ENCODE measurements around the gene CAAP1. TPM values are rescaled to one million over a fixed set of nuclear protein-coding genes. Genes with fewer than 3 reads are reported as not detected.

CAAP1 gene
- total and polyA plus RNA-seq, 2 of the 13 experiments (the other 11 are each of a cell fraction or from before 2014, with no cell fraction given), result 10.9 to 40.2 TPM

DNA sequence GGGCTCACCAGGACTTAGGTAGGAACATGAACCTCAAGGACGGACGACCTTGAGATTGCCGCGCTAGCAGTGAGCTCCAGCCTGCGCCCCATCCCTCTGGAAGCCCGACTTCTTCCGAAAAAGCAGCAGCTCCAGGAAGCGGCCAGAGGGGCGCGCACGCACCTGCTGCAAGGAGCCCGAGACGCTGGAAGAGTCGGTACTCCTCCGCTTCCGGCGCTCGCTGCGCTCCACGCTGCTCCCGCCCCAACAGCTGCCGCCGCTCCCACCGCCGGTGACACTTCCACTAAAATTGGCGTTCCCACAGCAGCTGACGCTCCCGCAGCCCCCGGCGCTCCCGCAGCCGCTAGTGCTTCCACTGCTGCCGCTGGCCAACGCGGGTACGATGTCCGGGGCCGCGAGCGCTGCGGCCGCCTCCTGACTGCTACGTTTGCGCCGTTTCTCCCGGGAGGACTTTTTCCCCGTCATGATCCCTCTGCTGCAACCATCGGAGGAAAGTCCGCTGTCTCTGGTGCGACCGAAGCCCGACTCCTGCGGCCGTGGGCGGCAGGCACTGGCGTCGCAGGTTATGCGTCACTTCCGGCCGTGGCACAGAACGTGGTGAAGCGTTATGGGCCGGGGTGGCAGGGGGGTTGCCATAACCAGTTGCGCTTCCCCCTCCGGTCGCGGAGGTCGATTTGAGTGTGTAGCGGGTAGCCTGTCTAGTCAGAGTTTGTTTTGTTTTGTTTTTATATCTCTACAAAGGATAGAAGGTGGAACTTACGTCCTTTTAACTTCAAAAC, at the start of gene CAAP1 (continued):
- TF ChIP-seq, protein P1, sequence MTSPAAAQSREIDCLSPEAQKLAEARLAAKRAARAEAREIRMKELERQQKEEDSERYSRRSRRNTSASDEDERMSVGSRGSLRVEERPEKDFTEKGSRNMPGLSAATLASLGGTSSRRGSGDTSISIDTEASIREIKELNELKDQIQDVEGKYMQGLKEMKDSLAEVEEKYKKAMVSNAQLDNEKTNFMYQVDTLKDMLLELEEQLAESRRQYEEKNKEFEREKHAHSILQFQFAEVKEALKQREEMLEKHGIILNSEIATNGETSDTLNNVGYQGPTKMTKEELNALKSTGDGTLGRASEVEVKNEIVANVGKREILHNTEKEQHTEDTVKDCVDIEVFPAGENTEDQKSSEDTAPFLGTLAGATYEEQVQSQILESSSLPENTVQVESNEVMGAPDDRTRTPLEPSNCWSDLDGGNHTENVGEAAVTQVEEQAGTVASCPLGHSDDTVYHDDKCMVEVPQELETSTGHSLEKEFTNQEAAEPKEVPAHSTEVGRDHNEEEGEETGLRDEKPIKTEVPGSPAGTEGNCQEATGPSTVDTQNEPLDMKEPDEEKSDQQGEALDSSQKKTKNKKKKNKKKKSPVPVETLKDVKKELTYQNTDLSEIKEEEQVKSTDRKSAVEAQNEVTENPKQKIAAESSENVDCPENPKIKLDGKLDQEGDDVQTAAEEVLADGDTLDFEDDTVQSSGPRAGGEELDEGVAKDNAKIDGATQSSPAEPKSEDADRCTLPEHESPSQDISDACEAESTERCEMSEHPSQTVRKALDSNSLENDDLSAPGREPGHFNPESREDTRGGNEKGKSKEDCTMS (CRISPR knock-in tag; conservative IDR thresholded peaks at IDR 0.05), result no peak
- TF ChIP-seq, protein P2, sequence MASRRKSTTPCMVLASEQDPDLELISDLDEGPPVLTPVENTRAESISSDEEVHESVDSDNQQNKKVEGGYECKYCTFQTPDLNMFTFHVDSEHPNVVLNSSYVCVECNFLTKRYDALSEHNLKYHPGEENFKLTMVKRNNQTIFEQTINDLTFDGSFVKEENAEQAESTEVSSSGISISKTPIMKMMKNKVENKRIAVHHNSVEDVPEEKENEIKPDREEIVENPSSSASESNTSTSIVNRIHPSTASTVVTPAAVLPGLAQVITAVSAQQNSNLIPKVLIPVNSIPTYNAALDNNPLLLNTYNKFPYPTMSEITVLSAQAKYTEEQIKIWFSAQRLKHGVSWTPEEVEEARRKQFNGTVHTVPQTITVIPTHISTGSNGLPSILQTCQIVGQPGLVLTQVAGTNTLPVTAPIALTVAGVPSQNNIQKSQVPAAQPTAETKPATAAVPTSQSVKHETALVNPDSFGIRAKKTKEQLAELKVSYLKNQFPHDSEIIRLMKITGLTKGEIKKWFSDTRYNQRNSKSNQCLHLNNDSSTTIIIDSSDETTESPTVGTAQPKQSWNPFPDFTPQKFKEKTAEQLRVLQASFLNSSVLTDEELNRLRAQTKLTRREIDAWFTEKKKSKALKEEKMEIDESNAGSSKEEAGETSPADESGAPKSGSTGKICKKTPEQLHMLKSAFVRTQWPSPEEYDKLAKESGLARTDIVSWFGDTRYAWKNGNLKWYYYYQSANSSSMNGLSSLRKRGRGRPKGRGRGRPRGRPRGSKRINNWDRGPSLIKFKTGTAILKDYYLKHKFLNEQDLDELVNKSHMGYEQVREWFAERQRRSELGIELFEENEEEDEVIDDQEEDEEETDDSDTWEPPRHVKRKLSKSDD (CRISPR knock-in tag; IDR thresholded peaks at IDR 0.05; ENCODE audit: low read depth), result peak; percentile 72
- TF ChIP-seq FOSL2 (CRISPR knock-in tag; IDR thresholded peaks at IDR 0.05) (peak; percentile 71), ARNT2 (CRISPR knock-in tag; IDR thresholded peaks at IDR 0.05; ENCODE audit: low read depth) (peak; percentile 44; the same call in 1 of the 2 replicates), ZFX (CRISPR knock-in tag; IDR thresholded peaks at IDR 0.05; ENCODE audit: low read depth) (peak; percentile 87), SRF (IDR thresholded peaks at IDR 0.05; ENCODE audit: low read depth, low read length) (no peak), RFXANK (CRISPR knock-in tag; IDR thresholded peaks at IDR 0.05) (peak; percentile 74; the same call in 1 of the 2 replicates), ISX (CRISPR knock-in tag; conservative IDR thresholded peaks at IDR 0.05) (no peak), GABPA (IDR thresholded peaks at IDR 0.05; ENCODE audit: low read depth, low read length) (peak; percentile 90), GABPA (CRISPR knock-in tag; IDR thresholded peaks at IDR 0.05; ENCODE audit: low read depth) (peak; percentile 98), ZBTB7B (CRISPR knock-in tag; IDR thresholded peaks at IDR 0.05) (peak; percentile 67), HNRNPLL (IDR thresholded peaks at IDR 0.05; ENCODE audit: low read depth, low read length, poor library complexity, severe bottlenecking) (peak; percentile 99)
- TF ChIP-seq, protein P3, sequence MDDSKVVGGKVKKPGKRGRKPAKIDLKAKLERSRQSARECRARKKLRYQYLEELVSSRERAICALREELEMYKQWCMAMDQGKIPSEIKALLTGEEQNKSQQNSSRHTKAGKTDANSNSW (CRISPR knock-in tag; IDR thresholded peaks at IDR 0.05; ENCODE audit: borderline replicate concordance), result peak; percentile 86; the same call in 1 of the 2 replicates
- TF ChIP-seq, protein P4, sequence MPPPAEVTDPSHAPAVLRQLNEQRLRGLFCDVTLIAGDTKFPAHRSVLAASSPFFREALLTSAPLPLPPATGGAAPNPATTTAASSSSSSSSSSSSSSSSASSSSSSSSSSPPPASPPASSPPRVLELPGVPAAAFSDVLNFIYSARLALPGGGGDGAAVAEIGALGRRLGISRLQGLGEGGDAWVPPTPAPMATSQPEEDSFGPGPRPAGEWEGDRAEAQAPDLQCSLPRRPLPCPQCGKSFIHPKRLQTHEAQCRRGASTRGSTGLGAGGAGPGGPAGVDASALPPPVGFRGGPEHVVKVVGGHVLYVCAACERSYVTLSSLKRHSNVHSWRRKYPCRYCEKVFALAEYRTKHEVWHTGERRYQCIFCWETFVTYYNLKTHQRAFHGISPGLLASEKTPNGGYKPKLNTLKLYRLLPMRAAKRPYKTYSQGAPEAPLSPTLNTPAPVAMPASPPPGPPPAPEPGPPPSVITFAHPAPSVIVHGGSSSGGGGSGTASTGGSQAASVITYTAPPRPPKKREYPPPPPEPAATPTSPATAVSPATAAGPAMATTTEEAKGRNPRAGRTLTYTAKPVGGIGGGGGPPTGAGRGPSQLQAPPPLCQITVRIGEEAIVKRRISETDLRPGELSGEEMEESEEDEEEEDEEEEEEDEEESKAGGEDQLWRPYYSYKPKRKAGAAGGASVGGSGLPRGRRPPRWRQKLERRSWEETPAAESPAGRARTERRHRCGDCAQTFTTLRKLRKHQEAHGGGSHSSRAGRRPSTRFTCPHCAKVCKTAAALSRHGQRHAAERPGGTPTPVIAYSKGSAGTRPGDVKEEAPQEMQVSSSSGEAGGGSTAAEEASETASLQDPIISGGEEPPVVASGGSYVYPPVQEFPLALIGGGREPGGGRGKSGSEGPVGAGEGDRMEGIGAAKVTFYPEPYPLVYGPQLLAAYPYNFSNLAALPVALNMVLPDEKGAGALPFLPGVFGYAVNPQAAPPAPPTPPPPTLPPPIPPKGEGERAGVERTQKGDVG (CRISPR knock-in tag; IDR thresholded peaks at IDR 0.05; ENCODE audit: borderline replicate concordance), result peak; percentile 58; the same call in 1 of the 2 replicates
- TF ChIP-seq, protein P5, sequence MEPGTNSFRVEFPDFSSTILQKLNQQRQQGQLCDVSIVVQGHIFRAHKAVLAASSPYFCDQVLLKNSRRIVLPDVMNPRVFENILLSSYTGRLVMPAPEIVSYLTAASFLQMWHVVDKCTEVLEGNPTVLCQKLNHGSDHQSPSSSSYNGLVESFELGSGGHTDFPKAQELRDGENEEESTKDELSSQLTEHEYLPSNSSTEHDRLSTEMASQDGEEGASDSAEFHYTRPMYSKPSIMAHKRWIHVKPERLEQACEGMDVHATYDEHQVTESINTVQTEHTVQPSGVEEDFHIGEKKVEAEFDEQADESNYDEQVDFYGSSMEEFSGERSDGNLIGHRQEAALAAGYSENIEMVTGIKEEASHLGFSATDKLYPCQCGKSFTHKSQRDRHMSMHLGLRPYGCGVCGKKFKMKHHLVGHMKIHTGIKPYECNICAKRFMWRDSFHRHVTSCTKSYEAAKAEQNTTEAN (CRISPR knock-in tag; conservative IDR thresholded peaks at IDR 0.05), result no peak; the same call in 1 of the 2 replicates
